DMS53 (cell line): ENCODE measurements around the gene GSTA5.
"Not testable (repeated sequence)": the region's sequence is repeated elsewhere in the genome, so short reads cannot be mapped to it uniquely, and the experiment has no call there.

ENCODE experiments used
- DNase-seq: peaks from one replicate; lab custom pipeline; 2025; lab: John Stamatoyannopoulos, UW

The GSTA5 gene

DNA sequence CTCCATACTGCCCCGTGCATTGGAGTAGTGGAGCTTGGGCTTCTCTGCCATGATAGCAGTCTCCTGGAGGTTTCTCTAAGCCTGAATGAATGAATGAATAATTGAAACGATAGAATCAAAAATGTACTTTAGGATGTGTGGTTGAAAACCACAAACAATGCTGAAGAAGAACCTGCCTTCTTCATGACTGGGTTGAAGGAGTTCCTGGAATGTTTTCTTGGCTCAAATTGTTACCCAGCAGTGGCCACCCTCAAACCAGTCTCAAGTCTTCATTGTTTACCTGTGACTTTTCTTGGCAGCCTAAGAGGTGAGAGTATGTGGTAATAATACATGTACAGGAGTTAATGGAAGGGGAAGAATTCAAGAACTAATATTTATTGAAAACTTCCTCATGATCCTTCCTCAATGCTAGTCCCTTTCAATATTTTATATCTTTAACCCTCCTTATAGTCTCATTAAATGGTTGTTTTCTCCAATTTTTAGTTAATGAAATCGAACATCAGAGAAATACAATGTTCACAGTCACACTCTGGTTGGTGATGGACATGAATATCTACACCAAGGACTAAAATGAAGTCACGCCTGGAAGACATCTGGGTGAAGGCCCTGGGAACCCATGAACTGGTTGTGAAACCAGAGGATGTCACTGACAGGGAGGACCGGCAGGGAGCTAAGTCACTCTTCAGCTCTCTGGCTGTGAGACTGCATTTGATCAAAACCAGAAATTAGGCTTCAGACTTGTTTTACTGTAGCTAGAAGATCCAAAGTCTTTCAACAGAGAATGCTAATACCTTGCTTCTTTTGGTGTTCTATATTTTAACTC is at the start of gene GSTA5:
Gene GSTA5 (minus strand): TSS at position 51 of the 823 bp plus-strand sequence.
- no peak for DNase-seq

DNA sequence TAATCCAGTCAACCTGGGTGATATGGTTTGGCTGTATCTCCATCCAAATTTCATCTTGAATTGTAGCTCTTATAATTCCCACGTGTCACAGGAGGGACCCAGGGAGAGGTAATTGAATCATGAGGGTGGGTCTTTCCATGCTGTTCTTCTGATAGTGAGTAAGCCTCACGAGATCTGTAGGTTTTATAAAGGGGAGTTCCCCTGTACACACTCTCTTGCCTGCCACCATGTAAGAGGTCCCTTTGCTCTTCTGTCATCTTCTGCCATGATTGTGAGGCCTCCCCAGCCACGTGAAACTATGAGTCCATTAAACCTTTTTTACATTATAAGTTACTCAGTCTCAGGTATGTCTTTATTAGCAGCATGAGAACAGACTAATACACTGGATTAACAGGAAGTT is 49.4 kb upstream of the GSTA5 start:
- no peak for DNase-seq

DNA sequence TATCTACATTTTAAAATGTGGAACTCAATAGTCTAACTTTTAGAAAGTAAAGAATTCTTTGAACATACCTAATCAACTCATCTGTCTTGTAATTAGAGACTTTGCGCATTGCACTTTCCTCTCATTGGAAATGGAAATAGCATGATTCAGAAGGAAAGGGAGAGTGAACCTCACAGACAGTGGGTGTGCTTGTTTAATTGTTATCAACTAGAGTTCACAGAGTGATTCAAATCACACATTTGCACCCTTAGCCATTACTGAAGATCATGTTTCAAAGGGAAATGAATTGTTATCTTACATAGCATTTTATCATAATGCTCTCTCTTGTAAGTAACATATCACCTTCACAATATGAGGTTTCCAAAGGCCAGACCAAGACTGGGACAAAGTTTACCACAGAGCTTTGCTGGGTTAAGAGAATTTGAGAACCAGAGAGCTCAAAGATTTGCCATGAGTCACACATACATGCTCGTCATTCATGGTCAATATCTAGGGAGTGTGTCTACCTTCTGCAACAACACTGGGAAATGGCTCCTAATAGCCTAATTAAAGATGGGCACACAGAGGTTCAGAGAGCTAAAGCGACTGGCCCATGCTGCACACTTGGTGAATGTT is 47.4 kb upstream of the GSTA5 start:
- no peak for DNase-seq

DNA sequence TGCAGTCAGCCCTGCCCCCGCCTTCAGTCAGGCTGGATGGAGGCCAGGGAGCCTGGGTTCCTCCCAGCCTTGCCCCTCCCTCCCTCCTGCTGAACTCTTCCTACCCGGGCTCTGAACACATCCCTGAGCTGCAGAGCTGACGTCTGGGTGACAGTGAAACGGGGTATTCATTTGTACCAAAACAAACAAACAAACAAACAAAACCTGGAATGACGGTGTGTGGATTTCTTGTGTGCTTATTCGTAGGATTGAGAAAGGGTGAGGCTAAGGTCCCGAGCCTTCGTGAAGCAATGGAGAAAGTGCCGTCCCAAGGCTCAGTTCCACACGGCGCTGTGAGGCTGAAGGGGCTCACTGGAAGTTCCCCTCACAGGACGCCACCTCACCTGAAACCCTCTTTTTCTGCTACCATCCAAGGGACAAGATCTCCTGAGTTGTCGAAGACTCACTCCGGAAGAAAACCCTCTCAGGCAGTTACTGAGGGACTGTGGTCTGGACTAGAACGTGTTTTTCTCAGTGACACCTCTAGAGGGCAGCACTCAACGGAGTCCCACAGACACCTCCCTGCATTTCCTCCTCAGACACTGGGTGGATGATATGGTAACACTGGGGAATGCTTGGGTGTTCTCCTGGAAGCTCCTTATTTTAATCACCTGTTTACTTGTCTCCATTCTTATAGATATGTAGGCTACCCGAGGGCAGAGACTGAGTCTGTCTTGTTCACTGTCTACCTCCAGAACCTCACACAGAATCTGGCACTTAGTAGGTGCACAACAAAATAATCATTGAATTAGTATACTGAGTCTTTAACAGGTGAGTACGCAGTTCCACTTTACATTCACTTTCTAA is 41.6 kb upstream of the GSTA5 start:
- peak; percentile 89 for DNase-seq

DNA sequence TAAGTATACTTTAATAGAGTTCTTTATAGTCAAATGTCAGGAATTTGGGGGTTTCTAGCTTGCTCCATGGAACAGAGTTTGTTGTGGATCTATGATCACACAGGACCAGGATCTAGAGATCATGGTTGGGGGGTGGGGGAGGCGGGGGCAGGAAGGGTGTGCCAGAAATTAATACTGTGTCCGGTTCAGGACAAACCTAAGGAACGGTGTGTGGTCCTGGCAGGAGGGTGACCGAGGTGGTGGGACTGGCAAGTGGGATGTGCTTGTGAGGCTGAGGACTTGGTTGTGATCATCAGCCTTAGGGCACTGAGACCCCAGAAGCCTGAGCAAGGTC is 41.0 kb upstream of the GSTA5 start:
- no peak for DNase-seq

DNA sequence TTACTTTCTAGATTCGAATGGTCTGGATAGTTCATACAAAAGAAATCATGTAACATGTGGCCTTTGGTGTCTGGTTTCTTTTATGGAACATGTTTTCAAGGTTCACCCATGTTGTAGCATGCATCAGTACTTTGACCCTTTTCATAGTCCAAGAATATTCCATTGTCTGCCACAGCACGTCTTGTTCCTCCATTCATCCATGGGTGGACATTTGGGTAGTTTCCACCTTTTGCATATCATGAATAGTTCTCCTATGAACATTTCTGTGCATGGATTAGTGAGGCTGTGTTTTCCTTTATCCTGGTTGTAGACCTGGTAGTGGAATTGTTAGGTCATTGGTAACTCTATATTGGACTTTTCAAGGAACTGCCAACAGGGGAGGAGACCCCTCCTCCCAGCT is 37.2 kb upstream of the GSTA5 start:
- no peak for DNase-seq

DNA sequence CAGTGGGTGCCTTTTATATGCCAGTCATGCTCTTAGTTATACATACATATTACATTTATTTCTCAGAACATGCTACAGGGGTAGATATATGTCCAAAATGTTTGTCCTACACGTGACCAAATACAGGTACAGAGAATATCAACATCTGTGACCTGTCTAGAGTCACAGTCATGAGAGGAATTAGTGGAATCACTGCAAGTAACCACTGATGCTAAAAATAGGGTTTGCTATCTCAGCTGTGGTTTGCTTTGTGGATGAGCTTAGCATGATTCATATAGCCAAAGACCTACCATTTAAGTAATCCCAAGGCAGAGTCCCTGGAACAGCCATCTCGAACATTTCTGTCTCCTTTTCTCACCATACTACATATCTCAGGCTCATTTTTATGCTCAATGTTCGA is 36.6 kb upstream of the GSTA5 start:
- DNase-seq, result peak; percentile 7

DNA sequence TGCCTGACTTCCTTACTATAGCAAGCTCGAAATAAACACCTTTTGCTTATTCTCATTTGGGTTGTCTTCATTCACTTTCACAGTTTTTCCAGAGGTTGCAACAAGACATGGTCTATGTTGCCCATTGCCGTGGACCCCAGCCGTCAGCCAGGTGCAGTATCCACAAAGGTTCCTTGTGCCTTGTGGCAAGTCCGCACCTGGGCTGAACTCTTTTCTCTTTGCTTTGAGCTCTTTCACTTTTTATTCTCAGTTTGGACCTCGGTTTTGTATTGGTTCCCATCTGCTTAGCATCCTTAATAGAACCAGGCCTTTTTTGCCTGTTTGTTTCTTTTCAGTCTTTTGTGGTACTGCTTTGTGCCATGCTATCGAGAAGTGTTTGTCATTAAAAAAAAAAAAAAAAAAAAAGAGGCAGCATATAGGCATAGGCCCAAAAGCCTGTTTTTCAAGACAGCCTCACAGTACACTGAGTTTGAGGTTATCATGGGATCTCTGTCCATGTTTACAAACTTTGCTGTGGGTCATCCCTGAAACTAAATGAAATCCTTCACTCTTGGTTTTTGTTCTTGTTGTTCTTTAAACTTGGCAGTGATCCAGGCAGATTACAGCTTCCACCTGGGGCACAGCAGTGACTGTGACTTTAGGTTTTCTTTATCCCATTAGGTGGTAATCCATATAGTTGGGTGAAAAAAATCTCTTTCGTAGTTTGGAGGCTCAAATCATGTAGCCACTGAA is 35.6 kb upstream of the GSTA5 start:
- DNase-seq, result peak; percentile 33

DNA sequence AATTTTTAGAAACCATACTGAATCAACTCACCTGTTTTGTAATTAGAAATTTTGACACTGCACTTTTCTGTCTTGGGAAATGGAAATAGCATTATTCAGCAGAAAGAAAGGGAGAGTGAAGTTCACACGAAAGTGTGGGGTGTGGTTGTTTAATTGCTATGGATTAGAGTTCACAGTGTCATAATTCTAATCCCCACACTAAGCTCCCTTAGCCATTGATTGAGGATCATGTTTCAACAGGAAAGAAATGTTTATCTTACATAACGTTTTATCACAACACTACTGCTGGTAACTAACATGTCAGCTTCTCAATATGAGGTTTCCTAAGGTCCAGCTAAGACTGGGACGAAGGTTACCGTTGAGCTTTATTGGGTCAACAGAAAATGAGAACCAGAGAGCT is 31.4 kb upstream of the GSTA5 start:
- peak; percentile 6 for DNase-seq

DNA sequence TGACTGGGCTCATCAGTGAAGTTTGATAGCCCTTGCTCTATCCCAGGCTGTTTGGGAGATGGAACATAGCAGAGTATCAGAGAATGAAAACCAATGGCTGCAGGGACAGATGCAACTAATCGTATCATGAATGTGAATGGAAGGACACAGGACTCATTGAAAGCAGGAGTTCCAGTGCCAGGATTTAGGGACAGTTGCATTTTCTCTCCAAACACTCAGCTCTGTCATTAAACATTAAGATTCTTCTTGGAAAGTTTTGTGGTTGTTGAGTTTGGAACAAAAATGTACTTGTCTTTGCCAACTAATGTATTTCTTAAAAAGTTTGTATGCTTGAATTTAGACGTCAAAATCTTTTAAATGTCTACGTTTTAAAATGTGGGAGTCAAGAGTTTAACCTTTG is 31.0 kb upstream of the GSTA5 start:
- no peak for DNase-seq

DNA sequence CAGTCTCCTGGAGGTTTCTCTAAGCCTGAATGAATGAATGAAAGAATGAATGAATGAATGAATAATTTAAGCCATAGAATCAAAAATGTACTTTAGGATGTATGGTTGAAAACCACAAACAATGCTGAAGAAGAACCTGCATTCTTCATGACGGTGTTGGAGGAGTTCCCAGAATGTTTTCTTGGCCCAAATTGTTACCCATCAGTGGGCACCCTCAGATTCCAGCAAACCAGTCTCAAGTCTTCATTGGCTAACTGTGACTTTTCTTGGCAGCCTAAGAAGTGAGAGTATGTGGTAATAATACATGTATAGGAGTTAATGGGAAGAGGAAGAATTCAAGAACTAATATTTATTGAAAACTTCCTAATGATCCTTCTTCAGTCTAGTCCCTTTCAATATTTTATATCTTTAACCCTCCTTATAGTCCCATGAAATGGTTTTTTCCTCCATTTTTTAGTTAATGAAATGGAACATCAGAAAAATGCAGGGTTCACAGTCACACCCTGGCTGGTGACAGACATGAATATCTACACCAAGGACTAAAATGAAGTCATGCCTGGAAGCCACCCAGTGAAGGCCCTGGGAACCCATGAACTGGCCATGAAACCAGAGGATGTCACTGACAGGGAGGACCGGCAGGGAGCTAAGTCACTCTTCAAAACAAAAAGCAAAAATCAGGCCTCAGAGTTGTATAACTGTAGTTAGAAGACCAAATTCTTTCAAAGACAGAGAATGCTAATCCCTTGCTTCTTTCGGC is 29.9 kb upstream of the GSTA5 start:
- DNase-seq, result not testable (repeated sequence)

DNA sequence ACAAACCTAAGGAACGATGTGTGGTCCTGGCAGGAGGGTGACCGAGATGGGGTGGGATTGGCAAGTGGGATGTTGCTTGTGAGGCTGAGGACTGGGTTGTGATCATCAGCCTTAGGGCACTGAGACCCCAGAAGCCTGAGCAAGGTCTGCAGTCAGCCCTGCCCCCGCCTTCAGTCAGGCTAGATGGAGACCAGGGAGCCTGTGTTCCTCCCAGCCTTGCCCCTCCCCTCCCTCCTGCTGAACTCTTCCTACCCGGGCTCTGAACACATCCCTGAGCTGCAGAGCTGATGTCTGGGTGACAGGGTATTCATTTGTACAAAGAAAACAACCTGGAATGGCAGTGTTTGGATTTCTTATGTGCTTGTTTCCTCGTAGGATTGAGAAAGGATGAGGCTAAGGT is 28.3 kb upstream of the GSTA5 start:
- DNase-seq, result not testable (repeated sequence)

DNA sequence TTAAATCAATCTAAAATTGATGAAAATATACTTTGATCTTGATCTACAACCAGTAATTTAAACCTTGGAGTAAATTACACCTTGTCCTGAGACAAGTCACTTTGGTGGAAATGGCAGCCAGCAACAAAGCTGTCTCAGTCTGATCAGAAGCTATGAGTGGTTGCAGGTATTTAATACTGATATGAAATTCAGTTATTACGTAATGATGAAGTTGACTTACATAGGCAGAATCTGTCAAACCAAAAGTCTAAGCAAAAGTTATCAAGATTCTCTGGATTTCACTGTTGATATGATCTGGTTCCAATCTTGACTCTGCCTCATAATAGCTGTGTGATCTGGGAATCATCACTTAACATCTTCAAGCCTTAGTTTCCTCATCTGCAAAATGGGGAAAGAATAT is 27.6 kb upstream of the GSTA5 start:
- DNase-seq, result no peak

DNA sequence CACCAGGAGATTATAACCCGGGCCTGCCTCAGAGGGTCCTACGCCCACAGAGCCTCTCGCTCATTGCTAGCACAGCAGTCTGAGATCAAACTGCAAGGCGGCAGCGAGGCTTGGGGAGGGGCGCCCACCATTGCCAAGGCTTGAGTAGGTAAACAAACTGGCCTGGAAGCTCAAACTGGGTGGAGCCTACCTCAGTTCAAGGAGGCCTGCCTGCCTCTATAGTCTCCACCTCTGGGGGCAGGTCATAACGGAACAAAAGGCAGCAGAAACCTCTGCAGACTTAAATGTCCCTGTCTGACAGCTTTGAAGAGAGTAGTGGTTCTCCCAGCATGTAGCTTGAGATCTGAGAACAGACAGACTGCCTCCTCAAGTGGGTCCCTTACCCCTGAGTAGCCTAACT is 20.5 kb upstream of the GSTA5 start:
- DNase-seq, result not testable (repeated sequence)

DNA sequence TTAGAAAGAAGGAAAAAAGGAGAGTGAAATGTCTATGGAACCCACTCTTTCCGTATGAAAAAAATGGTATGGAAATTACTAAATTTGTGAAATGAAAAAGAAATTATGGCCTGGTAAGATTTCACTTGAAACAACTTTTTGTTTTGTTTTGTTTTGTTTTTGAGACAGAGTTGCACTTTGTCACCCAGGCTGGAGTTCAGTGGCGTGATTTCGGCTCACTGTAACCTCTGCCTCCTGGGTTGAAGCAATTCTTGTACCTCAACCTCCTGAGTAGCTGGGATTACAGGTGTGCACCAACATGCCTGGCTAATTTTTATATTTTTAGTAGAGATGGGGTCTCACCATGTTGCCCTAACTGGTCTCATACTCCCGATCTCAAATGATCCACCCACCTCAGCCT is 17.8 kb upstream of the GSTA5 start:
- DNase-seq, result no peak

DNA sequence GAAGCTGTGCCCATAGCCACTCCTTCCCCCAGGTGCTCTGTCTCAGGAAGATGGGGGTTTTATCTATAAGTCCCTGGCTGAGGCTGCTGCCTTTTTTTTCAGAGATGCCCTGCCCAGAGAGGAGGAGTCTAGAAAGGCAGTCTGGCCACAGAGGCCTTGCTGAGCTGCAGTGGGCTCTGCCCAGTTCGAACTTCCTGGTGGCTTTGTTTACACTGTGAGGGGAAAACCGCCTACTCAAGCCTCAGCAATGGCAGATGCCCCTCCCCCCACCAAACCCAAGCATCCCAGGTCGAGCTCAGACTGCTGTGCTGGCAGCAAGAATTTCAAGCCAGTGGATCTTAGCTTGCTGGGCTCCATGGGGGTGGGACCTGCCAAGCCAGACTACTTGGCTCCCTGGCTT is 15.5 kb upstream of the GSTA5 start:
- DNase-seq, result peak; percentile 87

DNA sequence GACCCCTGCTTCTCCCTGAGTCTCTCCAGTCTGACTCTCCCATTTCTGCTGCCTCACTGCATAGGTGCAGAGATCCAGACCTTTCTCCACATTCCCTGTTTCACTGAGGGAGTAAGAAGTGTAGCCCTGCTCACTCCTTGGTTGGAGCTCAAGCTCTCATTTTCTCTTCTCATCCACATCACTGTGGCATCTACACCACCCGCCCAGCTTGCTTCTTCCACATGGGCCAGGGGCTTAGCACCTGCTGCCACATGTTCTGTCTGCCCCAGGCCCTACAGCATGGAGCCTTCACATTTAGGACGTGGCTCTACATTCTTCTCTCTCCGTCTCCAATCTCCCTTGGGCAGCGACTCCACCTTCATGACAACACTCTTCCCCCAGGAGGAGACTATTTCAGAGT is 8.5 kb upstream of the GSTA5 start:
- DNase-seq, result no peak

DNA sequence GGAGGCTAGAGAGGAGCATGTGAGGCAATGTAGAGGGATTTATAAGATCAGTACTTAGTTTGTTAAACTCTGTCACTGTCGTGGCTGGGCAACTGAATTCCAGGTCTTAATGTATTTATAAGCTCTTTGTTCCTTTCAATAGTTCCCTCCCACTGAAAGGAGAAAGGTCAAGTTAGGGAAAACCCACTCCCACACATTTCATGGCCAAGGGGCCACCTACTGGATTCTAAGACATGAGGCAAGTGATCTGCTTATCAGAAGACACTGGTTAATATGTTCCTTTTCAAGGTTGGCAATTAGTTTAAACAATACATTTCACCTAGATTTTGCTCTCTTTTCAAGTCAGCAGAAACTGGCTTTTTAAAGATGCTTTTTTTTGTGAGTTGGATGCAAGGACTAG is 5.4 kb upstream of the GSTA5 start:
- no peak for DNase-seq

DNA sequence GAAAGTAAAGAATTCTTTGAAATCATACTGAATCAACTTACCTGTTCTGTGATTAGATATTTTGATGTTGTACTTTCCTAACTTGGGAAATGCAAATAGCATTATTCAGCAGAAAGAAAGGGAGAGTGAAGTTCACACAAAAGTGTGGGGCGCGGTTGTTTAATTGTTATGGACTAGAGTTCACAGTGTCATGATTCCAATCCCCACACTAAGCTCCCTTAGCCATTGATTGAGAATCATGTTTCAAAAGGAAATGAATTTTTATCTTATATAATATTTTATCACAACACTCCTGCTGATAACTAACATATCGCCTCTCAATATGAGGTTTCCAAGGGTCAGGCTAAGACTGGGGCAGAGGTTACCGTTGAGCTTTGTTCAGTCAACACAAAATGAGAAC is 3.0 kb upstream of the GSTA5 start:
- no peak for DNase-seq

DNA sequence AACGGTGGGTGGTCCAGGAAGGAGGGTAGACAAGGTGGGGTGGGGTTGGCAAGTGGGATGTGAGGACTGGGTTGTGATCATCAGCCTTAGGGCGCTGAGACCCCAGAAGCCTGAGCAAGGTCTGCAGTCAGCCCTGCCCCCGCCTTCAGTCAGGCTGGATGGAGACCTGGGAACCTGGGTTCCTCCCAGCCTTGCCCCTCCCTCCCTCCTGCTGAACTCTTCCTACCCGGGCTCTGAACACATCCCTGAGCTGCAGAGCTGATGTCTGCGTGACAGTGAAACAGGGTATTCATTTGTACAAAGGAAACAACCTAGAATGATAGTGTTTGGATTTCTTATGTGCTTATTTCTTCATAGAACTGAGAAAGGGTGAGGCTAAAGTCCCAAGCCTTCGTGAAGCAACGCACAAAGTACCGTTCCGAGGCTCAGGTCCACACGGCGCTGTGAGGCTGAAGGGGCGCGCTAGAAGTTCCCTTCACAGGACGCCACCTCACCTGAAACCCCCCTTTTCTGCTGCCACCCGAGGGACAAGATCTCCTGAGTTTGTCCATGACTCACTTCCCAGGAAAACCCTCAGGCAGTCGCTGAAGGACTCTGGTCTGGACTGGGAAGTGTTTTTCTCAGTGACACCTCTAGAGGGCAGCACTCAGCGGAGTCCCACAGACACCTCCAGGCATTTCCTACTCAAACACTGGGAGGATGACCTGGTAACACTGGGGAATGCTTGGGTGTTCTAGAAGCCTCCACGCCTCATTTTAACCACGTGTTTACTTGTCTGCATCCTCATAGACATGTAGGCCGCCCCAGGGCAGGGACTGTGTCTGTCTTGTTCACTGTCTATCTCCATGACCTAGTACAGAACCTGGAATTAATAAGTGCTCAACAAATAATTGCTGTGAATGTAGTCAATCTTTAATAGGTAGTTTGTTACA is 1.2 kb downstream of the GSTA5 start:
- peak; percentile 86 for DNase-seq
